Panc1 (cell line): Measurements from ENCODE around the gene GAR1. TPM values are rescaled to one million over a fixed set of nuclear protein-coding genes. Genes with fewer than 3 reads are reported as not detected.

ENCODE experiments used
- ATAC-seq: fragments of 200-7000 bp; cut with Tn5 transposase; 2 replicates; pipeline ENCODE4 v1.9.1; 2020; ENCODE audit warnings: mild to moderate bottlenecking, moderate library complexity
- BruUV-seq: library from RNA; stranded (reverse); fragments of 400-500 nt; replicated peaks from 2 replicates; lab custom pipeline; 2021; lab: Mats Ljungman, UMichigan
- CTCF ChIA-PET: fragments of 300-600 bp; sonication (Branson Sonifier 250); formaldehyde crosslinking; loops from one replicate; lab custom pipeline; 2022; ENCODE audit warnings: antibody characterized with exemption; lab: Charles Lee
- POLR2A ChIA-PET: fragments of 300-600 bp; sonication (Branson Sonifier 250); formaldehyde crosslinking; loops from one replicate; lab custom pipeline; 2022; ENCODE audit warnings: antibody characterized with exemption; lab: Charles Lee
- DNase-seq: peaks from one replicate; pipeline ENCODE4 v3.0.0-alpha.2; 2010; ENCODE audit warnings: low read depth, low spot score
- H3K27ac ChIP-seq: 2 replicates; pipeline ENCODE4 v1.5.1; 2011; ENCODE audit warnings: mild to moderate bottlenecking, low read length, inconsistent platforms
- H3K27me3 ChIP-seq: fragments of 200-500 bp; sonication (Bioruptor generic); 2 replicates; pipeline ENCODE4 v1.6.0; 2014; ENCODE audit warnings: low read length, inconsistent platforms; ENCODE audit not compliant: control insufficient read depth, insufficient read depth
- H3K36me3 ChIP-seq: fragments of 200-500 bp; sonication (Bioruptor generic); 2 replicates; pipeline ENCODE4 v1.5.1; 2014; ENCODE audit warnings: inconsistent platforms, mild to moderate bottlenecking, low read length, moderate library complexity; ENCODE audit not compliant: control insufficient read depth, insufficient read depth
- H3K4me1 ChIP-seq: 2 replicates; pipeline ENCODE4 v1.5.1; 2011; ENCODE audit warnings: inconsistent platforms, mild to moderate bottlenecking, low read length, moderate library complexity; ENCODE audit not compliant: control insufficient read depth, insufficient read depth
- H3K4me3 ChIP-seq, 2 experiments: 2 replicates each; pipeline ENCODE4 v1.5.1; 2011 to 2012; ENCODE audit warnings: low read depth in 2 of 2, low read length in 2 of 2, mild to moderate bottlenecking in 2 of 2, inconsistent platforms in 1 of 2, moderate library complexity in 1 of 2
- H3K9me3 ChIP-seq: fragments of 200-500 bp; sonication (Bioruptor generic); 2 replicates; pipeline ENCODE4 v1.5.1; 2014; ENCODE audit warnings: low read depth, mild to moderate bottlenecking, inconsistent platforms, low read length, moderate library complexity; ENCODE audit not compliant: control insufficient read depth, insufficient read depth
- CTCF ChIP-seq: fragments of 450-650 bp; IDR thresholded peaks from 2 replicates; pipeline ENCODE4 v1.5.1; 2017; ENCODE audit warnings: mild to moderate bottlenecking
- POLR2AphosphoS5 ChIP-seq: IDR thresholded peaks from 2 replicates; pipeline ENCODE4 v1.6.1; 2012; ENCODE audit warnings: mild to moderate bottlenecking, low read depth, low read length, moderate library complexity
- SIN3A ChIP-seq: IDR thresholded peaks from 2 replicates; pipeline ENCODE4 v1.6.1; 2012; ENCODE audit warnings: low read depth, mild to moderate bottlenecking, low read length, moderate library complexity, borderline replicate concordance; ENCODE audit not compliant: insufficient read depth
- TCF7L2 ChIP-seq: IDR thresholded peaks from 2 replicates; pipeline ENCODE4 v1.6.1; 2011; ENCODE audit warnings: mild to moderate bottlenecking, low read depth, low read length, inconsistent platforms
- in situ Hi-C: cut with HindIII; loops from 2 replicates; pipeline ENCODE4 v1.10.0; 2016; ENCODE audit warnings: low sequenced_read_pairs, low pct_unique_long_range_greater_than_20kb
- intact Hi-C: fragments of 100-400 bp; cut with micrococcal nuclease; formaldehyde crosslinking; loops from one replicate; pipeline ENCODE4 v1.10.0; 2022; ENCODE audit not compliant: unreplicated experiment
- total RNA-seq: library from RNA; stranded (reverse); gene quantifications from one replicate; pipeline ENCODE4 v1.2.1, GENCODE V29; 2021; ENCODE audit not compliant: unreplicated experiment
- TF ChIP-seq, protein P1 (sequence below), 2 experiments: IDR thresholded peaks; 2 replicates each; pipeline ENCODE4 v1.6.1; 2011 to 2012; ENCODE audit warnings: low read depth in 2 of 2, control low read depth in 1 of 2, low read length in 1 of 2, mild to moderate bottlenecking in 1 of 2, moderate library complexity in 1 of 2; ENCODE audit not compliant: insufficient read depth in 1 of 2

The GAR1 gene
- total RNA-seq, 1 experiment from 2014 or later, result 23.6 TPM

GRCh38 chr4:109795059-109795458 is 20.5 kb upstream of the GAR1 start:
- Histone ChIP-seq H3K36me3 (no peaks in the 10 kb centered on the region), H3K9me3 (no peaks in the 10 kb centered on the region), H3K27me3 (no peaks in the 10 kb centered on the region; the same call in 1 of the 2 replicates), H3K4me1 (no peaks in the 10 kb centered on the region), H3K4me3 (no peak overlapping the region), H3K27ac (no peak overlapping the region)
- no peak for DNase-seq
- intact Hi-C loops, result no loop called here
- CTCF ChIA-PET, result no interaction called here
- BruUV-seq, result no TSS peak
- TF ChIP-seq POLR2AphosphoS5, result no peak
- TF ChIP-seq TCF7L2, result no peak
- no peak for TF ChIP-seq SIN3A
- TF ChIP-seq, protein P1, sequence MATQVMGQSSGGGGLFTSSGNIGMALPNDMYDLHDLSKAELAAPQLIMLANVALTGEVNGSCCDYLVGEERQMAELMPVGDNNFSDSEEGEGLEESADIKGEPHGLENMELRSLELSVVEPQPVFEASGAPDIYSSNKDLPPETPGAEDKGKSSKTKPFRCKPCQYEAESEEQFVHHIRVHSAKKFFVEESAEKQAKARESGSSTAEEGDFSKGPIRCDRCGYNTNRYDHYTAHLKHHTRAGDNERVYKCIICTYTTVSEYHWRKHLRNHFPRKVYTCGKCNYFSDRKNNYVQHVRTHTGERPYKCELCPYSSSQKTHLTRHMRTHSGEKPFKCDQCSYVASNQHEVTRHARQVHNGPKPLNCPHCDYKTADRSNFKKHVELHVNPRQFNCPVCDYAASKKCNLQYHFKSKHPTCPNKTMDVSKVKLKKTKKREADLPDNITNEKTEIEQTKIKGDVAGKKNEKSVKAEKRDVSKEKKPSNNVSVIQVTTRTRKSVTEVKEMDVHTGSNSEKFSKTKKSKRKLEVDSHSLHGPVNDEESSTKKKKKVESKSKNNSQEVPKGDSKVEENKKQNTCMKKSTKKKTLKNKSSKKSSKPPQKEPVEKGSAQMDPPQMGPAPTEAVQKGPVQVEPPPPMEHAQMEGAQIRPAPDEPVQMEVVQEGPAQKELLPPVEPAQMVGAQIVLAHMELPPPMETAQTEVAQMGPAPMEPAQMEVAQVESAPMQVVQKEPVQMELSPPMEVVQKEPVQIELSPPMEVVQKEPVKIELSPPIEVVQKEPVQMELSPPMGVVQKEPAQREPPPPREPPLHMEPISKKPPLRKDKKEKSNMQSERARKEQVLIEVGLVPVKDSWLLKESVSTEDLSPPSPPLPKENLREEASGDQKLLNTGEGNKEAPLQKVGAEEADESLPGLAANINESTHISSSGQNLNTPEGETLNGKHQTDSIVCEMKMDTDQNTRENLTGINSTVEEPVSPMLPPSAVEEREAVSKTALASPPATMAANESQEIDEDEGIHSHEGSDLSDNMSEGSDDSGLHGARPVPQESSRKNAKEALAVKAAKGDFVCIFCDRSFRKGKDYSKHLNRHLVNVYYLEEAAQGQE (IDR thresholded peaks at IDR 0.05; ENCODE audit: insufficient read depth in 1 of 2, low read depth in 2 of 2, low read length in 1 of 2), result no peak
- TF ChIP-seq CTCF, result no peak
- ATAC-seq, result no peak
- in situ Hi-C loops, result no loop called here
- POLR2A ChIA-PET, result no interaction called here

- intact Hi-C loops, result no loop called here
- CTCF ChIA-PET, result no interaction called here
- no peak for TF ChIP-seq POLR2AphosphoS5
- TF ChIP-seq, protein P1 (IDR thresholded peaks at IDR 0.05; ENCODE audit: insufficient read depth in 1 of 2, low read depth in 2 of 2, low read length in 1 of 2), result no peak
- no peak for TF ChIP-seq CTCF
- no peak for TF ChIP-seq SIN3A
- TF ChIP-seq TCF7L2, result no peak
Observed at GRCh38 chr4:109798866-109799265, 16.7 kb upstream of the GAR1 start.

More at GRCh38 chr4:109798866-109799265, 16.7 kb upstream of the GAR1 start:
- ATAC-seq (no peak), DNase-seq (no peak)
- Histone ChIP-seq H3K9me3 (no peaks in the 10 kb centered on the region), H3K27ac (no peak overlapping the region), H3K36me3 (no peaks in the 10 kb centered on the region), H3K4me1 (no peaks in the 10 kb centered on the region), H3K27me3 (no peaks in the 10 kb centered on the region; the same call in 1 of the 2 replicates), H3K4me3 (no peak overlapping the region)
- BruUV-seq, result no TSS peak
- POLR2A ChIA-PET, result no interaction called here
- in situ Hi-C loops, result no loop called here
